T-helper 2 cell treated with Interferon-gamma antibody and Interleukin-4, amounts not matched to agents 5 μg/mL and 100 μg/mL, for 36 hours (primary cell): ENCODE data around the gene KIFC3.
A peak's percentile ranks its signal among the peaks of the same experiment; 100 is the strongest.

Experiments used
- DNase-seq: peaks from one replicate; pipeline ENCODE4 v3.0.0; 2021; ENCODE audit warnings: low spot score
- H3K27ac Mint-ChIP-seq: one replicate; pipeline ENCODE4 v1.8.0; 2021; ENCODE audit warnings: mild to moderate bottlenecking, mixed read lengths
- H3K27me3 Mint-ChIP-seq: one replicate; pipeline ENCODE4 v1.8.0; 2021; ENCODE audit warnings: low read depth, mixed read lengths
- H3K36me3 Mint-ChIP-seq: one replicate; pipeline ENCODE4 v1.8.0; 2021; ENCODE audit warnings: low read depth, mixed read lengths
- H3K4me1 Mint-ChIP-seq: one replicate; pipeline ENCODE4 v1.8.0; 2021; ENCODE audit warnings: low read depth, mixed read lengths
- H3K4me3 Mint-ChIP-seq: one replicate; pipeline ENCODE4 v1.8.0; 2022; ENCODE audit warnings: mild to moderate bottlenecking, moderate library complexity, mixed read lengths
- H3K9me3 Mint-ChIP-seq: one replicate; pipeline ENCODE4 v1.8.0; 2021; ENCODE audit warnings: mixed read lengths

Gene KIFC3

DNA sequence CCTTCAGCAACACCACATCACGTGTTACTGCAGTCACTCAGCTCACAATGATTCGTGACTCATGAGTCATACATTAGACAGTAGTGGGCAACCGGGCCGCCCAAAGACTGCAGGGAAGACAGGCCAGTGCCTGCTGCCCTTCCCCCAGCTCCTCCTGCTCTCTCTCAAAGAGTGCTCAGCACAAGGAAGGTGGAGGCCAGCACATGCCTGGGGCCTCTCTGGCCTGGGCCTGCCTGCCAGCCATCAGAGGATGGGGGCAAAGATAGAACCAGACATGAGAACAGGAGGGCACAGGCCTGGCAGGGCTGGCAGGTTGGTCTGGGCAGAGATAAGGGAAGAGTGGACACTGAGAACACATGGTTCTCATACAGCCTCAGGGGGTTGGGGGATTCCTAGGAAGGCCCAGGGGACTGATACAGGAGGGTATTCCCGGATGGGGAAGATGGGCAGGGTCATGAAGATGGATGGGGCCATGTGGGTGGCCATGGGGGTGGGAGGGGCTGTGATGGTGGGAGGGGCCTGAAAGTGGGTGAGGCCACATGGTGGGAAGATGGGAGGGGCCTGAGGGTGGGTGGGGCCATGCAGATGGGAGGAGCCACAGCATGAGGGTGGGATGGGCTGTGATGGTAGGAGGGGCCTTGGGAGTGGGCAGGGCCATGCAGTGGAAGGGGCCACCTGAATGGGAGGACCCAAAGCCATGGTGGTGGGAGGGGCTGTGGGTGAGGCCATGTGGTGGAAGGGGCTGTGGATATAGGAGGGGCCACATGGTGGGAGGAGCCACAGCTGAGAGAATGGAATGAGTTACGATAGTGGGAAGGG, 37.7 kb downstream of the KIFC3 start:
- Mint-ChIP-seq H3K9me3 (no peaks in the 10 kb centered on the region), H3K4me3 (no peak overlapping the region), H3K27ac (no peak overlapping the region), H3K36me3 (no peaks in the 10 kb centered on the region), H3K4me1 (peaks cover 3% of the 10 kb centered on the region), H3K27me3 (no peaks in the 10 kb centered on the region)
- no peak for DNase-seq

GRCh38 chr16:57764006-57764340, 38.3 kb downstream of the KIFC3 start:
- no peaks in the 10 kb centered on the region for H3K9me3 Mint-ChIP-seq
- H3K36me3 Mint-ChIP-seq = no peaks in the 10 kb centered on the region
- H3K4me1 Mint-ChIP-seq = peaks cover 3% of the 10 kb centered on the region
- no peak for DNase-seq
- no peak overlapping the region for H3K4me3 Mint-ChIP-seq
- H3K27ac Mint-ChIP-seq = no peak overlapping the region
- no peaks in the 10 kb centered on the region for H3K27me3 Mint-ChIP-seq

DNA sequence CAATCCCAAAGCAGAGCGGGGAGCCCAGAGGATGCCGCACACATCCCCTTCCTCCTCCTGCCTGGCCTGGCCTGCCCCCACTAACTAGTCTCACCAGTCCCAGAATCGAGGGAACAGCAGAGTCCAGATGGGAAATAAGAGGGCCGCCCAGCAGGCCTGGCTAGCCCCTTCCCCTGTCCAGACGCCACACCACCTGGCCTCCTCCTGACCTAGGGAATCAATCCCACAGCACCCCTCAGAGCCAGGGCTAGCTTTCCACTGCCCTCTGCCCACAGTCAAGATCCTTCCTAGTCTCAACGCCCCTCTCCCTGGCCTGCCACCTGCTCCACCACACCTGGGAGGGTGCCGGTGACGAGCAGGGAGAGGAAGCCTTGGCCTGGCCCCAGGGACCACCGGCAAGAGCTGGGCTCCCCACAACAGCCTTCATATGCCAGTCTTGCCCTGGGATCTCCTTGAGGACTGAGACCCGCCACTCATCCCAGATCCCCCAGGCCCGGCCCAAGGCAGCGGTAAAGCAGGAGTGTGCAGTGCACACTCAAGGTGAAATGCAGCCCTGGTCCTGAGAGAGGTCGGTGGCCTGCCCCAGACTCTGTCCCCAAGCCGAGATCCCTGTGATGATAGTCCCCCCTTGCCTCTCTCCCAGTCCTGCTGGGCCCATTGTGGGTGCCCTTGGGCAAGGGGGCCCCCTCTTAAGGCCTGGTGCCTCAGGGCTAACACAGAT, 38.8 kb downstream of the KIFC3 start:
- Mint-ChIP-seq H3K4me3 (no peak overlapping the region), H3K9me3 (no peaks in the 10 kb centered on the region), H3K27me3 (no peaks in the 10 kb centered on the region), H3K27ac (no peak overlapping the region), H3K36me3 (no peaks in the 10 kb centered on the region), H3K4me1 (peaks cover 3% of the 10 kb centered on the region)
- no peak for DNase-seq

GRCh38 chr16:57762365-57763040, 39.8 kb downstream of the KIFC3 start:
- Mint-ChIP-seq H3K4me1 (peaks cover 3% of the 10 kb centered on the region), H3K36me3 (no peaks in the 10 kb centered on the region), H3K4me3 (no peak overlapping the region), H3K27me3 (no peaks in the 10 kb centered on the region), H3K9me3 (no peaks in the 10 kb centered on the region), H3K27ac (no peak overlapping the region)
- no peak for DNase-seq

GRCh38 chr16:57761957-57762356, 40.3 kb downstream of the KIFC3 start:
- H3K36me3 Mint-ChIP-seq = no peaks in the 10 kb centered on the region
- H3K4me3 Mint-ChIP-seq = no peak overlapping the region
- no peaks in the 10 kb centered on the region for H3K9me3 Mint-ChIP-seq
- no peaks in the 10 kb centered on the region for H3K27me3 Mint-ChIP-seq
- DNase-seq = no peak
- peaks cover 3% of the 10 kb centered on the region for H3K4me1 Mint-ChIP-seq
- H3K27ac Mint-ChIP-seq = no peak overlapping the region

DNA sequence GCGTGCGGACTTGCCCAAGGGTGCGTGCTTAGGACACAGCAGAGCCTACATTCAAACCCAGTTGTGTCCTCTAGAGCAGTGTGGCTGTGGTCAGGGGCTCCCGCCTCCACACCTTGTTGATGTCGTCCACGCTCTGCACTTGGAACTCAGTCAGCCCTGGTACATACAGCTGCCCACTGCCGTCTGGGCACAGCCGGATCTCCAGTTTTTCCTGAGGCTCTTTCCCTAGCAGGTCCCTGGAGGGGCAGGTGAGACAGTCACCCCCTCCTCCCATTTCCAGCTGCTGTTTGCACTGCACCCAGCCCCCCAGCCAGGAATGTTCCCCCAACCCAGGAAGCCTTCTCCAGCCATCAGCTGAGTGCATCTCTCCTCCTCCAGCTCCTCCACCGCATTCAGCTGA, 41.0 kb downstream of the KIFC3 start:
- no peaks in the 10 kb centered on the region for H3K36me3 Mint-ChIP-seq
- peaks cover 3% of the 10 kb centered on the region for H3K4me1 Mint-ChIP-seq
- no peak overlapping the region for H3K27ac Mint-ChIP-seq
- H3K4me3 Mint-ChIP-seq = no peak overlapping the region
- no peaks in the 10 kb centered on the region for H3K9me3 Mint-ChIP-seq
- no peaks in the 10 kb centered on the region for H3K27me3 Mint-ChIP-seq
- DNase-seq = no peak

DNA sequence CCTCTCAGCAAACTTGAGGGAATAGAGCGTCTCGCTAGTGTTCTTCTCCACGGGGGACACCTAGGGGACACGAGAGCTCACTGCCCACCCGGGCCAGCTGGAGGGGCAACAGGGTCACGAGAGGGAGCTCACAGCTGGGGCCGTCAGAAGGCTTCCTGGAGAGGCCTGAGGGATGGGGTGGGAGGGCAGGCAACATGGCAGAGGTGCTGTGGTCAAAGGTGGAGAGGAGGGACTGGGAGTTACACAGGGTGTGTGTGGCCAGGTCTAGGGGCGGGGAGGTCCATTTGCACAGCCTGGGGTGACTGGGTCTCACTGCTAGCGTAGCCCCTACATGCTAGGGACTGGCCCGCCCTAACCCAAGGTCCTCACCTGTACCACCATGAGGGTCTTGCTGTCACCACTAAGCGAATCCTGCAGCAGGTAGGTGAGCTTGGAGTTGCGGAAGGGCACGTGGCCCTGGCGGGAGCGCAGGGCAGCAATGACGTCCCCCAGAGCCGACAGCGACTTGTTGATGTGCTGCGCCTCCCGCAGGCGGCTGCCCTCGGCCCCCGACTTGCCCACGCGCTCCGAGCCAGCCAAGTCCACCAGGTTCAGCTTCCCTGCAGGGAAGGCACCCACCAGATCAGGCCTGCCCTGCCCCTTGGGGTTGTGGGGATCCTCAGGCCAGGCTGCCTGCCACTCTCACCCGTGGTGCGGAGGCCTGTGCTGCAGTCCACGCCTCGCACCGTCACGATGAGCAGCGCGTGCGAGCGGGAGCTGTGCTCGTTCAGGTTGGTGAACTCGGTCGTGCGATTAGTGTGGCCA, 41.7 kb downstream of the KIFC3 start:
- no peaks in the 10 kb centered on the region for H3K27me3 Mint-ChIP-seq
- H3K4me3 Mint-ChIP-seq = no peak overlapping the region
- no peak for DNase-seq
- H3K36me3 Mint-ChIP-seq = no peaks in the 10 kb centered on the region
- H3K9me3 Mint-ChIP-seq = no peaks in the 10 kb centered on the region
- peaks cover 3% of the 10 kb centered on the region for H3K4me1 Mint-ChIP-seq
- H3K27ac Mint-ChIP-seq = no peak overlapping the region

DNA sequence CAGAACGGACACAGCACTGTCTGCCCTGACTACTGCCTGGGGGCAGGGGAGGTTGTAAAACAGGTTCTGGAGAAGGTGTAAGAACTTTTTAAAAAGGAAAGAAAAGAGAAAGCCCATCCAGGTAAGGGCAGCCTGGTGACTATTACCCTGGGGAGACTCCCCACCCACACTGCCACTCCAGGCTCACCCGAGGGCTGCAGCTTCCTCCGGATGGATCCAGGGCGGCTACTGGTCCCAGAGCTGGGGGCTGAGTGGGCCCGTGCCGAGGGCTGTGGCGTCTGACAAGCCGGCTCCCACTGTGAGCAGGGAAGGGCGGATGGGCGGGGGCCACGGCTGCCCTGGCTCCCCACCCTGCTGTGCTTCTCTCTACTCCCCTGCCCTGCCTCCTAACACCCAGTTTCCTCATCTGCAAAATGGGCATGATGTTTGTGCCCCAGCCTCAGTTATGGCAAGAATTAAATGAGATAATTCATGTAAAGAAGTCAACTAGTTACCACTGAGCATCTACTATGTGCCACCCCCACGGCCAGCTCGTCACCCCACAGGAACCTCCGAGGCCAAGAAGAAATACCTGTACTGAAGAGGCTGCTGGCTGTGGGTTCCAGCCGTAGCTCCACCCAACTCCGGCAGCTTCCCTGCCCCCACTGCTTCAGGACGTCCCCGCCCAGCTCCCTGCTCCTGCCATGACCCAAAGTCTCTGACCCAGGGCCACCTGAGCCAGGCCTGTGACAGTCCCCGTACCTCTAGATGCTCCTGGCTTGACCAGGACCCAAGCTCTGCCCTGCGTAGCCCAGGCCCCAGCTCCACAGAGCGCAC, 42.5 kb downstream of the KIFC3 start:
- Mint-ChIP-seq H3K4me3 (no peak overlapping the region), H3K27me3 (no peaks in the 10 kb centered on the region), H3K4me1 (peaks cover 3% of the 10 kb centered on the region), H3K36me3 (no peaks in the 10 kb centered on the region), H3K9me3 (no peaks in the 10 kb centered on the region), H3K27ac (no peak overlapping the region)
- no peak for DNase-seq

- no peaks in the 10 kb centered on the region for H3K36me3 Mint-ChIP-seq
- H3K27me3 Mint-ChIP-seq = no peaks in the 10 kb centered on the region
- no peak overlapping the region for H3K4me3 Mint-ChIP-seq
- no peaks in the 10 kb centered on the region for H3K9me3 Mint-ChIP-seq
- H3K4me1 Mint-ChIP-seq = no peaks in the 10 kb centered on the region
- no peak overlapping the region for H3K27ac Mint-ChIP-seq
- no peak for DNase-seq
Measured at GRCh38 chr16:57759131-57759530, 43.2 kb downstream of the KIFC3 start.

DNA sequence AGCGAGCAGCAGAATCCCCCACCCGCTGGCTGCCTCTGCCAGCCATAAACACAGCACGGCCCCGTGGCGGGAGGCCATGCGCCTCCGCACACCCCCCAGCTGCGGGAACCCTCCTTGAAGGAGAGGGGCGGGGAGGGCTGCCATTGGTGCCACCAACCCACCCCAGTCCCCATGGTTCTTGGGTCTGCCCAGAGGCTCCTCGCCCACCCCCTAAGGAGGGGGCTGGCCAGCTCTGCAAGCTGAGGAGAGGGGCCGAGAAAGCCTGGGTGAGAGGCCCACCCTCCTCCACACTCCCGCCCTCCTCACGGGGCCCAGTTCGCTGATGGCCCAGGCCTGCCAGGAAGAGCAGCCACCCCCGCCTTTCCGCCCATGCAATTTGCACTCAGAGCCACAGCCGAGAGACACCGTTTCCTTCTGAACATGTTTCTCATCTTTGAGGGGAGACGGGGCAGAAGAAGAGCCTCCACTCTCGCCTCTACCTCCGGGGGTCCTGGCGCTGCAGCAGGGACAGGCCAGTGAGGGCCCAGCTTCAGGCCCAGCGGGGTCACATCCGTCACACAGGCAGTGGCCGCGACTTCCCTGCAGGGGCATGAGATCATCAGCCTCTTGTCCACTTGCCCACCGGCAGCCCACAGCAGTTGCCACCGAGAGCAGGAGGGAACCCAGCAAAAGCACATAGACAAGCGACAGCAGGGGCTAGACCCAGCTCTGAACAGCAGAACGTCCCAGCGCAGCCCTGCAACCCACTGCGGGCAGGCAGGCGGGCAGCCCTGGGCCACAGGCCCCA, 43.8 kb downstream of the KIFC3 start:
- no peaks in the 10 kb centered on the region for H3K4me1 Mint-ChIP-seq
- H3K36me3 Mint-ChIP-seq = no peaks in the 10 kb centered on the region
- no peaks in the 10 kb centered on the region for H3K27me3 Mint-ChIP-seq
- no peak overlapping the region for H3K4me3 Mint-ChIP-seq
- no peaks in the 10 kb centered on the region for H3K9me3 Mint-ChIP-seq
- no peak for DNase-seq
- H3K27ac Mint-ChIP-seq = no peak overlapping the region

DNA sequence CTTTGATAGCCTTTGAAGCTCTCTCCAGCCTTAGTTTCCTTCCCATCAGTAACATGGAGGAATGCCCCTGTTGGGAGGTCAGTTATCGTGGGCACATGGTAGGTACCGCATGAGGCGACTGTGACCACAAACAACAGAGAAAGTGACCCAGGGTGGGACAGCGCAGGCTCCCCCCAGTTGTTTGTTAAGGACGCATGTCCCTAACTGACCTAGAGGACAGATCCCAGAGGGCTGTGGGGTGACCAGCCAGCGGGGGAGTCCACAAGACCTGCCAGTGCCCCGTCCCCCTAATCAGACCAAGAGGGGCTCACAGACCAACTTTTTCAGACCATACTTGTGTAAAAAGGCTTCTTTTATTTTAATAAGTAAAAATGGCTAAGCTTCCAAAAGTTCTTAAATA, 44.4 kb downstream of the KIFC3 start:
- Mint-ChIP-seq H3K9me3 (no peaks in the 10 kb centered on the region), H3K4me3 (no peak overlapping the region), H3K4me1 (no peaks in the 10 kb centered on the region), H3K36me3 (no peaks in the 10 kb centered on the region), H3K27ac (no peak overlapping the region), H3K27me3 (no peaks in the 10 kb centered on the region)
- DNase-seq = no peak

GRCh38 chr16:57757326-57757786, 44.9 kb downstream of the KIFC3 start:
- no peak overlapping the region for H3K27ac Mint-ChIP-seq
- no peaks in the 10 kb centered on the region for H3K9me3 Mint-ChIP-seq
- DNase-seq = peak; percentile 80
- H3K4me3 Mint-ChIP-seq = no peak overlapping the region
- no peaks in the 10 kb centered on the region for H3K36me3 Mint-ChIP-seq
- no peaks in the 10 kb centered on the region for H3K4me1 Mint-ChIP-seq
- H3K27me3 Mint-ChIP-seq = no peaks in the 10 kb centered on the region
